Endothelial cell (in vitro differentiated cells): ENCODE data around the gene CCDC51. TPM values are rescaled to one million over a fixed set of nuclear protein-coding genes. Genes with fewer than 3 reads are reported as not detected.

ENCODE experiments used
- DNase-seq: peaks from one replicate; pipeline ENCODE4 v3.0.0; 2021; ENCODE audit warnings: low spot score
- H3K27ac Mint-ChIP-seq: one replicate; pipeline ENCODE4 v1.8.0; 2021; ENCODE audit warnings: mixed read lengths, inconsistent platforms; ENCODE audit not compliant: unreplicated experiment
- H3K27me3 Mint-ChIP-seq: one replicate; pipeline ENCODE4 v1.8.0; 2021; ENCODE audit warnings: mild to moderate bottlenecking, moderate library complexity, mixed read lengths, inconsistent platforms; ENCODE audit not compliant: unreplicated experiment
- H3K36me3 Mint-ChIP-seq: one replicate; pipeline ENCODE4 v1.8.0; 2021; ENCODE audit warnings: mild to moderate bottlenecking, low read depth, mixed read lengths, inconsistent platforms; ENCODE audit not compliant: unreplicated experiment
- H3K4me1 Mint-ChIP-seq: one replicate; pipeline ENCODE4 v1.8.0; 2021; ENCODE audit warnings: mild to moderate bottlenecking, mixed read lengths, inconsistent platforms; ENCODE audit not compliant: unreplicated experiment
- H3K4me3 Mint-ChIP-seq: one replicate; pipeline ENCODE4 v1.8.0; 2021; ENCODE audit warnings: mild to moderate bottlenecking, mixed read lengths, inconsistent platforms; ENCODE audit not compliant: unreplicated experiment
- H3K9me3 Mint-ChIP-seq: one replicate; pipeline ENCODE4 v1.8.0; 2021; ENCODE audit warnings: mixed read lengths, inconsistent platforms; ENCODE audit not compliant: unreplicated experiment
- CTCF ChIP-seq: fragments of 200-600 bp; sonication (generic); IDR thresholded peaks from one replicate; pipeline ENCODE4 v1.5.0; 2021; ENCODE audit warnings: antibody characterized with exemption; ENCODE audit not compliant: unreplicated experiment
- total RNA-seq: library from RNA; stranded (reverse); fragmentation: NEBNext Ultra II Directional; extraction: Animal tissue kit (Norgen Biotek cat#: 25700); gene quantifications from one replicate; pipeline ENCODE4 v1.2.1, GENCODE V29; 2021; ENCODE audit not compliant: unreplicated experiment

Gene CCDC51
- total RNA-seq, 1 donor from 2014 or later, result 11.8 TPM

GRCh38 chr3:48437812-48438211, 2.1 kb downstream of the CCDC51 start:
- Mint-ChIP-seq H3K27me3 (peaks cover 23% of the 10 kb centered on the region), H3K27ac (no peak overlapping the region), H3K9me3 (no peaks in the 10 kb centered on the region), H3K36me3 (peaks cover 7% of the 10 kb centered on the region), H3K4me3 (peak overlapping the region; percentile 3), H3K4me1 (peaks cover 14% of the 10 kb centered on the region)
- no peak for TF ChIP-seq CTCF
- no peak for DNase-seq

DNA sequence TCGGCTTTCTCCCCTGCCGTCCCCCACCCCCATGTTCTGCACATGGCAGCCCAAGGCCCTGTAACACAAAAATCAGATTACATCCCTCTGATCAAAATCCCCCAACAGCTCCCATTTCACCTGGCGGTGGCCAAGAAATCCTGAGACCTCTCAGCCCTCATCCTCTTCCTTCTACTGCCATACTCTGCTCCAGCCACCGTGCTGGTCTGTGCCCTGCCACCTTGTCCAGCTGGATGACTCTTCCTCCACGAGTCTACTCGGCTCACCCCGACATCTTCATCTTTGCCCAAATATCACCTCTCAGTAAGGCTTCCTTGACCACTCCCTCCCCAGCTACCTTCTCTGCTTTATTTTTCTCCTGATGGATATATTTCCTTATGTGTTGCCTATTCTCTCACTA, 3.1 kb downstream of the CCDC51 start:
- Mint-ChIP-seq H3K4me3 (no peak overlapping the region), H3K36me3 (peaks cover 12% of the 10 kb centered on the region), H3K27me3 (peaks cover 23% of the 10 kb centered on the region), H3K27ac (no peak overlapping the region), H3K4me1 (peaks cover 12% of the 10 kb centered on the region), H3K9me3 (no peaks in the 10 kb centered on the region)
- DNase-seq, result no peak
- no peak for TF ChIP-seq CTCF

DNA sequence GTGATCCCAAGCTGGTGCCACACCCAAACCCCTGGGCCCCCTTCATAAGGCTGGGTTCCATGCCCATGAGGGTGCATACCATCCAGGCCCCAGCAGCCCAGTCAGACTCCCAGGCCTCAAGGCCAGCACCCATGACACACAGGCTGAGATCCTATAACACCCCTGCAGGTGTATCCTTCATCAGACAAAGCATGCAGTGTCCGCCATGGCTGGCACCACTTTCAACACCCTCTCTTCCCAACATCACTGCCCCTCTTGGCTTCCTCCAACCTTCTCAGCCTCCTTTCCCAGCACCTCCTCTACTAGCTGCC, 3.5 kb downstream of the CCDC51 start:
- no peak for DNase-seq
- TF ChIP-seq CTCF, result no peak
- Mint-ChIP-seq H3K27me3 (peaks cover 22% of the 10 kb centered on the region), H3K27ac (no peak overlapping the region), H3K4me3 (no peak overlapping the region), H3K36me3 (peaks cover 10% of the 10 kb centered on the region), H3K9me3 (no peaks in the 10 kb centered on the region), H3K4me1 (peaks cover 12% of the 10 kb centered on the region)

DNA sequence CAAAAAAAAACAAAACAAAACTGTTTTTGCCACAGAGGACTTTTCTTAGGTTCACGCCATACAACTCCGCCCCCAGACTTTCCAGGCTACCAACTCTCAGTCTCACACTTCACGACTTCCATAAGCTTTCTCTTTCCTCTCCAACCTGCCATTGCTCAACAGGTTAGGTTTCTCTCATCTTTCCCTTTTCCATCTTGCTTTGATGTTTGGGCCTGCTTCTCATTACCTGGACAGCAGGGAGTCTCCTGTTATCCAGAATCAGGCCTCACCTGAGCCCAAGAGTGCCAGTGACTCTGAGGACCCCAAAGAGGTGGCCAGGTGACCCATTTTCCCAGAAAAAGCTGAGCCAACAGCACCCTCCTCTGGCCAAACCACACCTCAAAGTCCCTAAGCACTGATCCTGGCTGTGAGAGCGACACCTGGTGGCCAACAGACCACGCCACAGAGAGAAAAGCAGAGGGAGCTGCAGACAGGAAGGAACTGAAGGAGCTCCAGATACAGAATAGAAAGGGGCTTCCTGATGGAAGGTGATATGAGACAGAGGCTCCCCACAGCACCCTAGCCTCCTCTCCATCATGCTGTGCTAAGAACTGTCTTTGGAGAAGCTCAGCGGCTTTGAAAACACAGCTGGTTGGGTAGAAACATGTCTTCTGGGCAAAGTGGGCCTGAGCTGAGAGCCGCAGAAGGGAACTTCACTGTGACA, 4.0 kb downstream of the CCDC51 start:
- H3K36me3 Mint-ChIP-seq, result peaks cover 10% of the 10 kb centered on the region
- H3K4me1 Mint-ChIP-seq, result peaks cover 13% of the 10 kb centered on the region
- TF ChIP-seq CTCF, result peak; percentile 94
- H3K27ac Mint-ChIP-seq, result no peak overlapping the region
- H3K4me3 Mint-ChIP-seq, result no peak overlapping the region
- peaks cover 23% of the 10 kb centered on the region for H3K27me3 Mint-ChIP-seq
- H3K9me3 Mint-ChIP-seq, result no peaks in the 10 kb centered on the region
- peak; percentile 90 for DNase-seq

DNA sequence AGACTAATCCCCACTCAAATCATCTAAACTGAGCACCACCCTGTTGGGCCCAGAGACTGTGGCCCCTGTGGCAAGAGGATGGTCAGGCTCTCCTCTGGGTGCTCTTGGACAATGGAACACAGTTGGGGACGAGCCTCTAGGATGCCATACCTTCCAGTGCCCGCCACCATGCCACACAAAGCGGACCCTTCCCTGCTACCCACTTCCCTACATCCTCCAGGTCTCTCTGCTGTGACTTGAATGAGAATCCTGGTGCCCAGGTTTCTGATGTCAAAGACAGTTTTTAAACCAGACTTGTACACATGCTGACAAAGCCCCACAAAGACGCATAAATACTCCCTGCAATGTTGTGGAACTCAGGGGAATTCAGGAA, 4.7 kb downstream of the CCDC51 start:
- no peak for TF ChIP-seq CTCF
- Mint-ChIP-seq H3K36me3 (peaks cover 10% of the 10 kb centered on the region), H3K27me3 (peaks cover 17% of the 10 kb centered on the region), H3K4me3 (peak overlapping the region; percentile 47), H3K4me1 (peaks cover 17% of the 10 kb centered on the region), H3K27ac (no peak overlapping the region), H3K9me3 (no peaks in the 10 kb centered on the region)
- DNase-seq, result no peak
